T-helper 1 cell (primary cell): ENCODE results near the gene OR10G8.

Experiments
- DNase-seq, 5 donors: peaks; one replicate each; pipeline ENCODE4 v3.0.0-alpha.2; 2012 to 2020

Gene OR10G8

GRCh38 chr11:124079631-124080326 is 53.2 kb downstream of the OR10G8 start:
- DNase-seq, result no peak
